ENCODE data around the gene IFNLR1. TPM values are rescaled to one million over a fixed set of nuclear protein-coding genes. Genes with fewer than 3 reads are reported as not detected.
A peak's percentile ranks its signal among the peaks of the same experiment; 100 is the strongest.

IFNLR1 gene
- total RNA-seq, 1 donor from 2014 or later, result 3.1 TPM

DNA sequence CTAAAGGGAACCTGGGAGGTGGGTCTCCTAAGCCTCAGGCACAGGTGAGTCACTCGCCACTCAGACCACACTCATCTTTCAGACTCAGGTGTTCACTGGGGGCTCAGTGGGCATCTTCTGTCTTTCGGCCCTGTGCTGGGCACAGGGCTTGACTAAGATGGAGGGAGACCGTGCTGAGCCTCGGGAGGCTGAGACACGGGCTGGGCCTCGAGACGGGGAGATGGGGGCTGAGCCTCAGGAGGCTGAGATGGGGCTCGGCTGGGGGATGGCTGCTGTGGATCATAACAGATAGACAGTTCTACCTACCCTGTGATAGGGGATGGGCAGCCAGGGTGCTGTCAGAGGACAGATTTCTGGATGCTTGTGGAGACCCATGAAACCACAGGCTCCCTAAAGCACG is 15.5 kb upstream of the IFNLR1 start:
- no peaks in the 10 kb centered on the region for H3K9me3 Mint-ChIP-seq (ENCODE audit: unreplicated experiment)
- TF ChIP-seq, protein P1, sequence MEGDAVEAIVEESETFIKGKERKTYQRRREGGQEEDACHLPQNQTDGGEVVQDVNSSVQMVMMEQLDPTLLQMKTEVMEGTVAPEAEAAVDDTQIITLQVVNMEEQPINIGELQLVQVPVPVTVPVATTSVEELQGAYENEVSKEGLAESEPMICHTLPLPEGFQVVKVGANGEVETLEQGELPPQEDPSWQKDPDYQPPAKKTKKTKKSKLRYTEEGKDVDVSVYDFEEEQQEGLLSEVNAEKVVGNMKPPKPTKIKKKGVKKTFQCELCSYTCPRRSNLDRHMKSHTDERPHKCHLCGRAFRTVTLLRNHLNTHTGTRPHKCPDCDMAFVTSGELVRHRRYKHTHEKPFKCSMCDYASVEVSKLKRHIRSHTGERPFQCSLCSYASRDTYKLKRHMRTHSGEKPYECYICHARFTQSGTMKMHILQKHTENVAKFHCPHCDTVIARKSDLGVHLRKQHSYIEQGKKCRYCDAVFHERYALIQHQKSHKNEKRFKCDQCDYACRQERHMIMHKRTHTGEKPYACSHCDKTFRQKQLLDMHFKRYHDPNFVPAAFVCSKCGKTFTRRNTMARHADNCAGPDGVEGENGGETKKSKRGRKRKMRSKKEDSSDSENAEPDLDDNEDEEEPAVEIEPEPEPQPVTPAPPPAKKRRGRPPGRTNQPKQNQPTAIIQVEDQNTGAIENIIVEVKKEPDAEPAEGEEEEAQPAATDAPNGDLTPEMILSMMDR (IDR thresholded peaks at IDR 0.05; ENCODE audit: unreplicated experiment), result no peak

DNA sequence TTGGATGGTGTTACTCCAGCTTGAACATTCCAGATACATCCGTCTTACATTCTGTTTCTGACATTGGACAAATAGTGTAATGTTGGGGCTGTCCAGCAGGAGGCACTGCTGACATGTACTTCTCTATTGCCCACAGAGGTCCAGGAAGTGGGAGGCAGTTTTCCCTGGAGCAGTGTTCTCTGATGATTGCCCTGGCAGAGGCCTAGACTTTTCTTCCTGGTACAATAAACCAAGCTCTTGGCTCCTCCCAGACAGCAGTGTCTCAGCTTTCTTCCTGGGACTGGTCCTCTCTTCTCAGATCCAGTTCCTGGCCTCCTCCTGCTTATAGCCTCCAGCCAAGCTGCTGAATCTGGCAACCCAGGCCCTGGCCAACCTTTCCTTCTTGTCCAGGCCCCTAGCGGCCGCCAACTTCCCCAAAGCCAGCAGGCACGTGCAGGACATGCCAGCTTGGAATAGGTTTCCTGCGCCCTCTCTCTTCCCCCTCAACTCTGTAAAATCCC is 14.9 kb upstream of the IFNLR1 start:
- no peaks in the 10 kb centered on the region for H3K4me1 Mint-ChIP-seq (ENCODE audit: unreplicated experiment)
- H3K9me3 Mint-ChIP-seq (ENCODE audit: unreplicated experiment), result no peaks in the 10 kb centered on the region
- H3K27me3 Mint-ChIP-seq (ENCODE audit: unreplicated experiment), result peaks cover 2% of the 10 kb centered on the region
- DNase-seq (ENCODE audit: low spot score), result peak; percentile 90
- H3K36me3 Mint-ChIP-seq (ENCODE audit: low read depth, unreplicated experiment), result no peaks in the 10 kb centered on the region
- TF ChIP-seq, protein P1 (IDR thresholded peaks at IDR 0.05; ENCODE audit: unreplicated experiment), result peak; percentile 96
- H3K4me3 Mint-ChIP-seq (ENCODE audit: unreplicated experiment), result no peak overlapping the region
- peak overlapping the region; percentile 77 for H3K27ac Mint-ChIP-seq (ENCODE audit: unreplicated experiment)

More for the DNA sequence above, 15.5 kb upstream of the IFNLR1 start:
- H3K27me3 Mint-ChIP-seq (ENCODE audit: unreplicated experiment), result peaks cover 2% of the 10 kb centered on the region
- H3K27ac Mint-ChIP-seq (ENCODE audit: unreplicated experiment), result peak overlapping the region; percentile 77
- no peaks in the 10 kb centered on the region for H3K4me1 Mint-ChIP-seq (ENCODE audit: unreplicated experiment)
- no peaks in the 10 kb centered on the region for H3K36me3 Mint-ChIP-seq (ENCODE audit: low read depth, unreplicated experiment)
- peak overlapping the region; percentile 56 for H3K4me3 Mint-ChIP-seq (ENCODE audit: unreplicated experiment)
- DNase-seq (ENCODE audit: low spot score), result no peak

GRCh38 chr1:24199291-24199900 is 12.3 kb upstream of the IFNLR1 start:
- TF ChIP-seq, protein P1 (IDR thresholded peaks at IDR 0.05; ENCODE audit: unreplicated experiment), result peak; percentile 91
- DNase-seq (ENCODE audit: low spot score), result peak; percentile 70
- Mint-ChIP-seq H3K9me3 (ENCODE audit: unreplicated experiment) (no peaks in the 10 kb centered on the region), H3K4me3 (ENCODE audit: unreplicated experiment) (no peak overlapping the region), H3K27me3 (ENCODE audit: unreplicated experiment) (peaks cover 4% of the 10 kb centered on the region), H3K27ac (ENCODE audit: unreplicated experiment) (no peak overlapping the region), H3K36me3 (ENCODE audit: low read depth, unreplicated experiment) (no peaks in the 10 kb centered on the region), H3K4me1 (ENCODE audit: unreplicated experiment) (no peaks in the 10 kb centered on the region)

- Mint-ChIP-seq H3K27me3 (ENCODE audit: unreplicated experiment) (peaks cover 4% of the 10 kb centered on the region), H3K36me3 (ENCODE audit: low read depth, unreplicated experiment) (no peaks in the 10 kb centered on the region), H3K9me3 (ENCODE audit: unreplicated experiment) (no peaks in the 10 kb centered on the region), H3K4me1 (ENCODE audit: unreplicated experiment) (no peaks in the 10 kb centered on the region), H3K4me3 (ENCODE audit: unreplicated experiment) (no peak overlapping the region), H3K27ac (ENCODE audit: unreplicated experiment) (no peak overlapping the region)
- TF ChIP-seq, protein P1 (IDR thresholded peaks at IDR 0.05; ENCODE audit: unreplicated experiment), result no peak
- no peak for DNase-seq (ENCODE audit: low spot score)
Observed at GRCh38 chr1:24198766-24199165, 11.7 kb upstream of the IFNLR1 start.

DNA sequence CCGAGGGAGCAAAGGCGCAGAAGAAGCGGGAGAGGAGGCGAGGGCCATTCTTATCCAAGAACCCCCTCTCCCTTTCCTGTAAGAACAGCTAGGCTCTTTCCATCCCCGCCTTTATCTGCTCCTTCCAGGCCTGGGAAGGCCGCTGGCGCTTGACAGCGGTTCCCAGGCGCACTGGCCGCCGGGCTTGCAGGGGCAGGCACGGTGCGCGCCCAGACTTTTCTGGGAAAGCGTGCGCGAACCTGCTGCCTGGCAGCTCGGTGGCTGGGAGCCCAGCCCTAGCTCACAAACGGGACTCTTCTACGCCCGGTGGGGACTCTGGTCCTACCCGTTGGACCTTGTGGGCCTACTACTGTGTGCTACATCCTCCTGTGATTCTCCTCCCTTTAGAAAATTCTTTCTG is 8.8 kb upstream of the IFNLR1 start:
- no peaks in the 10 kb centered on the region for H3K9me3 Mint-ChIP-seq (ENCODE audit: unreplicated experiment)
- DNase-seq (ENCODE audit: low spot score), result no peak

More for the DNA sequence above, 8.8 kb upstream of the IFNLR1 start:
- TF ChIP-seq, protein P1 (IDR thresholded peaks at IDR 0.05; ENCODE audit: unreplicated experiment), result no peak
- H3K36me3 Mint-ChIP-seq (ENCODE audit: low read depth, unreplicated experiment), result no peaks in the 10 kb centered on the region
- no peaks in the 10 kb centered on the region for H3K4me1 Mint-ChIP-seq (ENCODE audit: unreplicated experiment)
- H3K27me3 Mint-ChIP-seq (ENCODE audit: unreplicated experiment), result peaks cover 5% of the 10 kb centered on the region
- H3K4me3 Mint-ChIP-seq (ENCODE audit: unreplicated experiment), result no peak overlapping the region
- H3K27ac Mint-ChIP-seq (ENCODE audit: unreplicated experiment), result no peak overlapping the region
